ENCODE results near the gene GOT1. TPM values are rescaled to one million over a fixed set of nuclear protein-coding genes. Genes with fewer than 3 reads are reported as not detected.

GOT1 gene
- total and polyA plus RNA-seq, 2 of the 8 experiments (the other 6 are each of a cell fraction or from before 2014, with no cell fraction given): 16.7 to 47.0 TPM

GRCh38 chr10:99451499-99451788 is 21.0 kb upstream of the GOT1 start:
- peak overlapping the region in 1 of 2 experiments; percentile 48; a peak in 3 of 4 replicates for H3K4me2 ChIP-seq (ENCODE audit: insufficient read depth in 1 of 2, low read depth in 2 of 2, low read length in 2 of 2)
- H2BK120ac ChIP-seq (replicated peaks; ENCODE audit: low read depth, low read length): no peak overlapping the region
- H3K9me3 ChIP-seq (ENCODE audit: insufficient read depth in 2 of 2, low read depth in 1 of 2, low read length in 1 of 2): no peaks in the 10 kb centered on the region
- H3K27me3 ChIP-seq (replicated peaks in 1 of 4; ENCODE audit: control insufficient read depth in 3 of 4, extremely low read depth in 1 of 4, insufficient read depth in 3 of 4, low read length in 3 of 4): peaks cover 0 to under 1% (median 0%) of the 10 kb centered on the region in 4 experiments; a peak in 2 of 7 replicates
- H2AK5ac ChIP-seq (ENCODE audit: low read depth, low read length): no peak overlapping the region
- H3K9ac ChIP-seq (replicated peaks in 1 of 4; ENCODE audit: extremely low read depth in 1 of 4, low read depth in 3 of 4, low read length in 3 of 4): no peak overlapping the region
- ChIA-PET POLR2A (ENCODE audit: partially characterized antibody) (interaction anchor here (0.8 to 1.6 kb wide), 4 partner anchors 12 to 170 kb away, joined by 3 to 5 read pairs (median 4); partner anchors contain the start of gene GOT1), CTCF (ENCODE audit: partially characterized antibody) (interaction anchor here (0.7 to 6.6 kb wide), 7 partner anchors 9 to 162 kb away, joined by 3 to 44 read pairs (median 4); no protein-coding TSS in a partner anchor)
- H4K20me1 ChIP-seq (replicated peaks in 1 of 2; ENCODE audit: control insufficient read depth in 1 of 2, insufficient read depth in 2 of 2, low read length in 2 of 2): no peaks in the 10 kb centered on the region
- no peak overlapping the region for H4K8ac ChIP-seq (ENCODE audit: extremely low read depth, insufficient read depth, low read length)
- no peak overlapping the region for H3K4ac ChIP-seq (replicated peaks; ENCODE audit: insufficient read length, low read depth, low read length)
- no peaks in the 10 kb centered on the region for H3K23me2 ChIP-seq (ENCODE audit: low read depth, low read length)
- H3K18ac ChIP-seq (ENCODE audit: extremely low read depth, low read length): no peak overlapping the region
- H3K79me2 ChIP-seq (ENCODE audit: control insufficient read depth in 1 of 2, insufficient read depth in 2 of 2, low read length in 2 of 2): no peaks in the 10 kb centered on the region
- H2AFZ ChIP-seq (ENCODE audit: low read length): no peak overlapping the region; the same call in 1 of the 2 replicates
- H2BK20ac ChIP-seq (ENCODE audit: low read length): no peak overlapping the region
- peak; percentile 13 for FAIRE-seq
- no peak overlapping the region for H4K5ac ChIP-seq (ENCODE audit: insufficient read length, low read depth, low read length)
- H2BK15ac ChIP-seq (ENCODE audit: low read length): no peak overlapping the region
- H3K27ac ChIP-seq (ENCODE audit: low read depth, low read length): no peak overlapping the region
- no peaks in the 10 kb centered on the region for H3K79me1 ChIP-seq (ENCODE audit: low read depth, low read length)
- 61% methylated on average over 5 of the region's 5 CpGs; no CpG with 5 or more reads in 1 of the 2 experiments for WGBS, 2 experiments (ENCODE audit: extremely low coverage in 1 of 2, insufficient coverage in 1 of 2, insufficient read length in 1 of 2, insufficient replicate concordance in 2 of 2, low coverage in 1 of 2, low lambda C conversion rate in 2 of 2, missing lambda C conversion rate in 1 of 2)
- no peak overlapping the region for H2BK12ac ChIP-seq (ENCODE audit: low read depth, low read length)
- H3K23ac ChIP-seq (ENCODE audit: insufficient read length): no peak overlapping the region
- H3K4me1 ChIP-seq (replicated peaks in 1 of 4; ENCODE audit: control insufficient read depth in 3 of 4, insufficient read depth in 4 of 4, low read length in 3 of 4): peaks cover 3 to 10% (median 8%) of the 10 kb centered on the region in 4 experiments; a peak in 6 of 7 replicates
- no peak overlapping the region for H3K14ac ChIP-seq (ENCODE audit: insufficient read length)
- H3K36me3 ChIP-seq (ENCODE audit: control insufficient read depth in 2 of 4, insufficient read depth in 4 of 4, low read length in 3 of 4): no peaks in the 10 kb centered on the region
- H2BK5ac ChIP-seq (ENCODE audit: low read depth, low read length): no peak overlapping the region
- H4K91ac ChIP-seq (replicated peaks; ENCODE audit: insufficient read length, low read length): no peak overlapping the region
- no peak for DNase-seq (ENCODE audit: low read depth in 1 of 2, low spot score in 2 of 2)
- peak overlapping the region in 1 of 4 experiments; percentile 31; a peak in 1 of 8 replicates for H3K4me3 ChIP-seq (ENCODE audit: extremely low read depth in 1 of 4, insufficient read depth in 2 of 4, low read depth in 3 of 4, low read length in 4 of 4)
- TF ChIP-seq KDM5A (IDR thresholded peaks at IDR 0.05; ENCODE audit: low read length) (no peak), TEAD4 (IDR thresholded peaks at IDR 0.05; ENCODE audit: low read depth, low read length) (no peak), MAX (IDR thresholded peaks at IDR 0.05) (no peak), SP2 (IDR thresholded peaks at IDR 0.05; ENCODE audit: low read length) (no peak)
- H3K56ac ChIP-seq (replicated peaks; ENCODE audit: insufficient read length, low read depth, low read length): no peak overlapping the region

All from H1 (cell line).